ENCODE data around the gene HNRNPU. TPM values are rescaled to one million over a fixed set of nuclear protein-coding genes. Genes with fewer than 3 reads are reported as not detected.

The HNRNPU gene
- total RNA-seq, 4 donors from 2014 or later, result 275 to 441 (median 310) TPM

DNA sequence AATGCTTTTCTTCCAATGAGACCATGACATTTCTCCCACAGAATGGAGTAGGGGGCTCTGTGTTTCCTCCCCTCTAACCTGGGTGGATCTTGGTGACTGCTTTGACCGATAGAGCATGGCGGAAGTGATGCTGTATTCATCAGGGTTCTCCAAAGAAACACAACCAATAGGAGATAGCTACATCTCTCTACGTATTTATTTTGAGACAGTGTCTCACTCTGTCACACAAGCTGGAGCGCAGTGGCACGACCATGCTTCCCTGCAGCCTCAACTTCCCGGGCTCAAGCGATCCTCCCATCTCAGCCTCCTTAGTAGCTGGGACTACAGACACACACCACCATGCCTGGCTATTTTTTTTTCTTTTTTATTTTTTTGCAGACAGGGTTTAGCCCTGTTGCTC is 29.5 kb upstream of the HNRNPU start:
- no peaks in the 10 kb centered on the region for H3K9me3 ChIP-seq
- H3K27ac ChIP-seq, result no peak overlapping the region
- TF ChIP-seq POLR2AphosphoS5 (IDR thresholded peaks at IDR 0.05) (no peak), EP300 (IDR thresholded peaks at IDR 0.05) (no peak), POLR2A (IDR thresholded peaks at IDR 0.05) (no peak)
- TF ChIP-seq, protein P1, sequence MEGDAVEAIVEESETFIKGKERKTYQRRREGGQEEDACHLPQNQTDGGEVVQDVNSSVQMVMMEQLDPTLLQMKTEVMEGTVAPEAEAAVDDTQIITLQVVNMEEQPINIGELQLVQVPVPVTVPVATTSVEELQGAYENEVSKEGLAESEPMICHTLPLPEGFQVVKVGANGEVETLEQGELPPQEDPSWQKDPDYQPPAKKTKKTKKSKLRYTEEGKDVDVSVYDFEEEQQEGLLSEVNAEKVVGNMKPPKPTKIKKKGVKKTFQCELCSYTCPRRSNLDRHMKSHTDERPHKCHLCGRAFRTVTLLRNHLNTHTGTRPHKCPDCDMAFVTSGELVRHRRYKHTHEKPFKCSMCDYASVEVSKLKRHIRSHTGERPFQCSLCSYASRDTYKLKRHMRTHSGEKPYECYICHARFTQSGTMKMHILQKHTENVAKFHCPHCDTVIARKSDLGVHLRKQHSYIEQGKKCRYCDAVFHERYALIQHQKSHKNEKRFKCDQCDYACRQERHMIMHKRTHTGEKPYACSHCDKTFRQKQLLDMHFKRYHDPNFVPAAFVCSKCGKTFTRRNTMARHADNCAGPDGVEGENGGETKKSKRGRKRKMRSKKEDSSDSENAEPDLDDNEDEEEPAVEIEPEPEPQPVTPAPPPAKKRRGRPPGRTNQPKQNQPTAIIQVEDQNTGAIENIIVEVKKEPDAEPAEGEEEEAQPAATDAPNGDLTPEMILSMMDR (IDR thresholded peaks at IDR 0.05), result no peak
- no peak overlapping the region for H3K4me3 ChIP-seq
- H3K36me3 ChIP-seq, result no peaks in the 10 kb centered on the region
- WGBS, result 89% methylated on average over 7 of the region's 7 CpGs
- no peaks in the 10 kb centered on the region for H3K27me3 ChIP-seq
- no peaks in the 10 kb centered on the region for H3K4me1 ChIP-seq
- DNase-seq (ENCODE audit: low spot score in 2 of 2), result no peak

DNA sequence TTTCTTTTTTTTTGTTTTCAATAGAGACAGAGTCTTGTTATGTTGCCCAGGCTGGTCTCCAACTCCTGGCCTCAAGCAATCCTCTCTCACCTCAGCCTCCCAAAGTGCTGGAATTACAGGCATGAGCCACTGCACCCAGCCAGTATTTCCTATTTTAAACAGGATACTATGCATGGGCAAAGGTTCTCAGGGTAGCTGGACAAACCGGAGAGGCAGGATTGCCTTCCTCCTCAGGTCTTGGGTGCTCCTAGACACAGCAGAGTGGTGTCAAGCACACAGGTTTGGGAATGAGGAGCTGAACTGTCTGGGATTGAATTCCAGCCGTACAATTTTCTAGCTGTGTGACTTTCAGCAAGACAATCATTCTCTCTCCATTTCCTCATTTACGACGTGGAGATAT is 22.9 kb upstream of the HNRNPU start:
- 86% methylated on average over 4 of the region's 4 CpGs for WGBS
- no peaks in the 10 kb centered on the region for H3K27me3 ChIP-seq
- DNase-seq (ENCODE audit: low spot score in 2 of 2), result no peak
- H3K4me3 ChIP-seq, result no peak overlapping the region
- no peak overlapping the region for H3K27ac ChIP-seq
- TF ChIP-seq POLR2A (IDR thresholded peaks at IDR 0.05), result no peak
- no peak for TF ChIP-seq POLR2AphosphoS5 (IDR thresholded peaks at IDR 0.05)
- H3K9me3 ChIP-seq, result no peaks in the 10 kb centered on the region
- no peaks in the 10 kb centered on the region for H3K4me1 ChIP-seq
- no peaks in the 10 kb centered on the region for H3K36me3 ChIP-seq

DNA sequence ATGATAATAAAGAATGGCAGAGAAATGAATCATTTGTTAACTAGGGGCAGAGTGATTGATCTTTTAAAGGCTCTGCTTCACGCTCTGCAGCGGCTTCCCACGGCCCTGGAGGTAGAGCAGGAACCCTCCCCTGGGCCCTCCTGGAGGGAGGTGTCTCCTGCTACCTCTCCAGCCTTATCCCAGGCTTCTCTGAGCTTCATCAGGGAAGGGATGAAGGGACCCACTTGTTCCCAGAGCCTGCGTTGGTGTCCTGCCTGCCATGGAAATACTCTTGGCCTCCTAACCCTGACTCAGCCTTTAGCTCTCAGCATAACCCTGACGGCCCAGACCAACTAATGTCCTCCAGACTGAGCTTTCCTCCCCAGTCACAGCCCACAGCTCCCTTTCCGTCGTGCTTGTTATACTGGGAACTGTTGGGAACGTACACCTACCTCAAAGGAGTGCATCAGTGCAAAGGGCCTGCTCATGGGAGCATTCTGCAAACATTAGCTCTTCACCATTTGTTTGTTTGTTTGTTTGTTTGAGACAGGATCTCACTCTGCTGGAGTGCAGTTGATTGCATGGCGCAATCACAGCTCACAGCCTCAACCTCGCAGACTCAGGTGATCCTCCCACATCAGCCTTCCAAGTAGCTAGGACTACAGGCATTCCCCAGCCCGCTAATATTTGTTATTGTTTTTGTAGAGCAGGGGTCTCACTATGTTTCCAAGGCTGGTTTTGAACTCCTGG is 17.4 kb upstream of the HNRNPU start:
- no peaks in the 10 kb centered on the region for H3K36me3 ChIP-seq
- 74% methylated on average over 11 of the region's 11 CpGs for WGBS
- H3K27me3 ChIP-seq, result no peaks in the 10 kb centered on the region
- TF ChIP-seq EP300 (IDR thresholded peaks at IDR 0.05) (no peak), POLR2A (IDR thresholded peaks at IDR 0.05) (no peak), POLR2AphosphoS5 (IDR thresholded peaks at IDR 0.05) (no peak)
- TF ChIP-seq, protein P1 (IDR thresholded peaks at IDR 0.05), result no peak
- H3K4me3 ChIP-seq, result no peak overlapping the region
- DNase-seq (ENCODE audit: low spot score in 2 of 2), result no peak
- H3K27ac ChIP-seq, result no peak overlapping the region
- H3K4me1 ChIP-seq, result no peaks in the 10 kb centered on the region
- no peaks in the 10 kb centered on the region for H3K9me3 ChIP-seq

DNA sequence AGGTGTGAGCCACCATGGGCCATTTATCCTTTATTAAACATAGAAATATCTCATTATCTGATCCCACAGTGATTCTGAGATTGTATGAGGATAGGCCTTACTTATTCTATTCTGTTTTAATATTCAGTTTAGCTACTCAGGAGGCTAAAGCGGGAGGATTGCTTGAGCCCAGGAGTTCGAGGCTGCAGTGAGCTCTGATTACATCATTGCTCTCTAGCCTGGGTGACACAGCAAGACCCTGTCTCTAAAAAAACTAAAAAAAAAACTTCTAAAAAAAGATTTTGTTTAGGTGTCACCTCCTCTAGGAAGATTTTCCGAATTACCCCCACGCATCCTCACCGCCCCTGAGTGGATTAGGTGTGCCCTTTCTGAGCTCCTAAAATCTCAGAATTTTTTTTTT is 14.3 kb upstream of the HNRNPU start:
- 81% methylated on average over 5 of the region's 5 CpGs for WGBS
- no peak for DNase-seq (ENCODE audit: low spot score in 2 of 2)
- Histone ChIP-seq H3K4me3 (no peak overlapping the region), H3K9me3 (no peaks in the 10 kb centered on the region), H3K27me3 (no peaks in the 10 kb centered on the region), H3K4me1 (no peaks in the 10 kb centered on the region), H3K27ac (no peak overlapping the region), H3K36me3 (no peaks in the 10 kb centered on the region)
- TF ChIP-seq EP300 (IDR thresholded peaks at IDR 0.05) (no peak), POLR2A (IDR thresholded peaks at IDR 0.05) (no peak), POLR2AphosphoS5 (IDR thresholded peaks at IDR 0.05) (no peak)
- TF ChIP-seq, protein P1 (IDR thresholded peaks at IDR 0.05), result no peak

DNA sequence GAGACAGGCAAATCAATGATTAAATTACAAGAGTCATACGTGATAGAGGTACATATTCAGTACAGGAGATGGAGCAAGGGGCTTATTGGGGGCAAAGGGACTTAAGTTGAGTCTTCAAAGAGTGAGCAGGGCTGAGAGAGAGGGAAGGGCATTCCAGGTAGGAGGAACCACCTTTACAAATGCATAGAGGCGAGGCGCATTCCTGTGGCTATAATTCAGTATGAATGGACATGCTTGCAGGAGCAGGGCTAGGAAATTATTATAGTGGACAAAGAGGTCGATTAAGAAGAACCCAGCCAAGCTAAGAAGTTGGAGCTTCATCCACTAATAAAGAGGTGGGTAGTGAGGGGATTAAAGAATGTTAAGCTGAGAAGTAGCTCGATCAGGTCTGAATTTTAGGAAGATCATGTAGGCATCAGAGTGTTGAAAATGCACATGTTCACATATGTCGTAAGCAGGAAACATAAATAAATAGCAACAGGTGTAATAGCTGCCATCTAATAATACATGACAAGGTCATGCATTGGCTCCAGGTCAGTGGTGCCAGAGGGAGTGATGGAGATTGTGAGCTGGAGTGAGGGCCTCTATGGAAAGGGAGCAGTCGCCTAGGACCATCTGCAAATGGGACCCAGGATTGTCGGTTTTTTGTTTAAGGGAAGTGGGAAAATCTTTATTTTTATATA is 12.0 kb upstream of the HNRNPU start:
- no peak for DNase-seq (ENCODE audit: low spot score in 2 of 2)
- H3K9me3 ChIP-seq, result no peaks in the 10 kb centered on the region
- WGBS, result 90% methylated on average over 8 of the region's 8 CpGs

More for the DNA sequence above, 12.0 kb upstream of the HNRNPU start:
- Histone ChIP-seq H3K4me3 (no peak overlapping the region), H3K4me1 (no peaks in the 10 kb centered on the region), H3K36me3 (no peaks in the 10 kb centered on the region), H3K27me3 (no peaks in the 10 kb centered on the region), H3K27ac (no peak overlapping the region)
- TF ChIP-seq, protein P1 (IDR thresholded peaks at IDR 0.05), result no peak
- TF ChIP-seq POLR2A (IDR thresholded peaks at IDR 0.05) (no peak), POLR2AphosphoS5 (IDR thresholded peaks at IDR 0.05) (no peak), EP300 (IDR thresholded peaks at IDR 0.05) (no peak)
